Neural cell (in vitro differentiated cells): Measurements from ENCODE around the gene TOR1AIP1. TPM values are rescaled to one million over a fixed set of nuclear protein-coding genes. Genes with fewer than 3 reads are reported as not detected.

Experiments used
- H2AFZ ChIP-seq: fragments of 200-600, 300-800 bp; sonication (generic), shearing (Covaris generic); 2 replicates; pipeline ENCODE4 v1.6.0; 2014; ENCODE audit warnings: low read depth, mild to moderate bottlenecking, antibody characterized with exemption, low read length, moderate library complexity
- H3F3A ChIP-seq: fragments of 200-600 bp; shearing (Covaris generic); 2 replicates; pipeline ENCODE4 v1.6.1; 2016; ENCODE audit warnings: mild to moderate bottlenecking, moderate library complexity, mixed read lengths, antibody characterized with exemption, low read length; ENCODE audit not compliant: insufficient read depth, poor library complexity, severe bottlenecking
- H3K27ac ChIP-seq: fragments of 200-600, 300-800 bp; sonication (generic), shearing (Covaris generic); 2 replicates; pipeline ENCODE4 v1.5.1; 2014; ENCODE audit warnings: mild to moderate bottlenecking, low read length, moderate library complexity
- H3K27me3 ChIP-seq: fragments of 300-800, 200-600 bp; sonication (generic), shearing (Covaris generic); 2 replicates; pipeline ENCODE4 v1.6.0; 2014; ENCODE audit warnings: mild to moderate bottlenecking, low read depth, low read length, moderate library complexity; ENCODE audit not compliant: insufficient read depth
- H3K36me3 ChIP-seq: fragments of 300-800, 200-600 bp; sonication (generic), shearing (Covaris generic); 2 replicates; pipeline ENCODE4 v1.5.1; 2014; ENCODE audit warnings: mild to moderate bottlenecking, antibody characterized with exemption, low read length, moderate library complexity; ENCODE audit not compliant: insufficient read depth
- H3K4me2 ChIP-seq: fragments of 300-800, 200-600 bp; sonication (generic), shearing (Covaris generic); 2 replicates; pipeline ENCODE4 v1.6.0; 2014; ENCODE audit warnings: mild to moderate bottlenecking, low read length
- H3K4me3 ChIP-seq: fragments of 300-800, 200-600 bp; sonication (generic), shearing (Covaris generic); 2 replicates; pipeline ENCODE4 v1.5.1; 2014; ENCODE audit warnings: mild to moderate bottlenecking, low read length, moderate library complexity
- H3K79me2 ChIP-seq: fragments of 200-600 bp; shearing (Covaris generic); replicated peaks from 2 replicates; pipeline ENCODE4 v1.6.0; 2014; ENCODE audit warnings: mild to moderate bottlenecking, low read length, moderate library complexity; ENCODE audit not compliant: insufficient read depth
- H3K9ac ChIP-seq: fragments of 300-800, 200-600 bp; sonication (generic), shearing (Covaris generic); 2 replicates; pipeline ENCODE4 v1.6.1; 2016; ENCODE audit warnings: mild to moderate bottlenecking, low read length, mixed read lengths
- H3K9me2 ChIP-seq: fragments of 200-600 bp; shearing (Covaris generic); 2 replicates; pipeline ENCODE4 v1.6.1; 2016; ENCODE audit warnings: mild to moderate bottlenecking, low read length, mixed read lengths; ENCODE audit not compliant: insufficient read depth
- H3K9me3 ChIP-seq: fragments of 200-600, 300-800 bp; sonication (generic), shearing (Covaris generic); 2 replicates; pipeline ENCODE4 v1.6.1; 2016; ENCODE audit warnings: mild to moderate bottlenecking, mixed run types, low read length, moderate library complexity, mixed read lengths
- H4K20me1 ChIP-seq: fragments of 200-600 bp; shearing (Covaris generic); 2 replicates; pipeline ENCODE4 v1.6.1; 2016; ENCODE audit warnings: mild to moderate bottlenecking, mixed run types; ENCODE audit not compliant: insufficient read depth
- CTCF ChIP-seq: fragments of 450-650 bp; IDR thresholded peaks from 2 replicates; pipeline ENCODE4 v1.5.1; 2014; ENCODE audit warnings: antibody characterized with exemption, mild to moderate bottlenecking, moderate library complexity; ENCODE audit not compliant: poor library complexity, severe bottlenecking
- EP300 ChIP-seq: fragments of 450-650 bp; conservative IDR thresholded peaks from 2 replicates; pipeline ENCODE4 v1.6.1; 2014; ENCODE audit warnings: antibody characterized with exemption, mild to moderate bottlenecking, moderate library complexity; ENCODE audit not compliant: poor library complexity, severe bottlenecking
- EZH2 ChIP-seq: fragments of 200-600, 300-800 bp; shearing (Covaris generic), sonication (generic); IDR thresholded peaks from 2 replicates; pipeline ENCODE4 v1.6.1; 2014; ENCODE audit warnings: antibody characterized with exemption, low read length, borderline replicate concordance, mild to moderate bottlenecking; ENCODE audit not compliant: insufficient read depth, poor library complexity, severe bottlenecking
- MXI1 ChIP-seq: fragments of 450-650 bp; conservative IDR thresholded peaks from 2 replicates; pipeline ENCODE4 v1.6.1; 2014; ENCODE audit warnings: antibody characterized with exemption, mild to moderate bottlenecking; ENCODE audit not compliant: poor library complexity, severe bottlenecking
- POLR2AphosphoS5 ChIP-seq: IDR thresholded peaks from 2 replicates; pipeline ENCODE4 v1.6.1; 2012
- RAD21 ChIP-seq: fragments of 450-650 bp; conservative IDR thresholded peaks from 2 replicates; pipeline ENCODE4 v1.6.1; 2014; ENCODE audit warnings: antibody characterized with exemption, mild to moderate bottlenecking, moderate library complexity
- REST ChIP-seq: IDR thresholded peaks from 2 replicates; pipeline ENCODE4 v1.6.1; 2012; ENCODE audit warnings: borderline replicate concordance
- SMC3 ChIP-seq: fragments of 450-650 bp; conservative IDR thresholded peaks from 2 replicates; pipeline ENCODE4 v1.6.1; 2014; ENCODE audit warnings: antibody characterized with exemption, mild to moderate bottlenecking, moderate library complexity; ENCODE audit not compliant: poor library complexity
- TAF1 ChIP-seq: IDR thresholded peaks from 2 replicates; pipeline ENCODE4 v1.6.1; 2012; ENCODE audit warnings: low read depth
- polyA plus RNA-seq: library from polyadenylated mRNA; depleted of rRNA; stranded (reverse); fragments of >200 nt; gene quantifications from 2 replicates; pipeline ENCODE4 v1.2.3, GENCODE V29; 2014

Gene TOR1AIP1
- polyA plus RNA-seq, 1 donor from 2014 or later: 10.4 TPM

GRCh38 chr1:179840107-179840506, 42.0 kb upstream of the TOR1AIP1 start:
- H3K79me2 ChIP-seq: no peaks in the 10 kb centered on the region
- H3K27ac ChIP-seq: no peak overlapping the region
- H2AFZ ChIP-seq: no peak overlapping the region
- no peaks in the 10 kb centered on the region for H3K27me3 ChIP-seq
- H3K36me3 ChIP-seq: no peaks in the 10 kb centered on the region
- H3K9me2 ChIP-seq: no peaks in the 10 kb centered on the region
- no peak overlapping the region for H3K4me3 ChIP-seq
- no peaks in the 10 kb centered on the region for H4K20me1 ChIP-seq
- no peaks in the 10 kb centered on the region for H3K9me3 ChIP-seq
- no peak overlapping the region for H3K4me2 ChIP-seq
- TF ChIP-seq EP300: no peak
- no peak for TF ChIP-seq SMC3
- TF ChIP-seq RAD21: no peak
- TF ChIP-seq MXI1: no peak
- no peak for TF ChIP-seq TAF1
- no peak for TF ChIP-seq POLR2AphosphoS5
- TF ChIP-seq EZH2: no peak
- no peak for TF ChIP-seq REST
- TF ChIP-seq CTCF: no peak
- no peaks in the 10 kb centered on the region for H3F3A ChIP-seq
- no peak overlapping the region for H3K9ac ChIP-seq

- Histone ChIP-seq H3K4me2 (no peak overlapping the region), H3K27me3 (no peaks in the 10 kb centered on the region), H3K79me2 (no peaks in the 10 kb centered on the region), H2AFZ (no peak overlapping the region), H3K4me3 (no peak overlapping the region), H3K9me2 (no peaks in the 10 kb centered on the region), H3K36me3 (no peaks in the 10 kb centered on the region), H3K27ac (no peak overlapping the region), H3K9me3 (no peaks in the 10 kb centered on the region), H4K20me1 (no peaks in the 10 kb centered on the region), H3F3A (no peaks in the 10 kb centered on the region), H3K9ac (no peak overlapping the region)
- no peak for TF ChIP-seq REST
- no peak for TF ChIP-seq POLR2AphosphoS5
- TF ChIP-seq SMC3: no peak
- TF ChIP-seq CTCF: no peak
- no peak for TF ChIP-seq EZH2
- no peak for TF ChIP-seq TAF1
- no peak for TF ChIP-seq RAD21
- TF ChIP-seq MXI1: no peak
- no peak for TF ChIP-seq EP300
Observed at GRCh38 chr1:179848233-179848632, 33.9 kb upstream of the TOR1AIP1 start.
